Subcutaneous adipose tissue (tissue), 4 donors: ENCODE measurements around the gene CSH2. TPM values are rescaled to one million over a fixed set of nuclear protein-coding genes. Genes with fewer than 3 reads are reported as not detected.

ENCODE experiments used
- CTCF ChIP-seq: fragments of 450-650 bp; IDR thresholded peaks from one replicate; pipeline ENCODE4 v1.5.1; 2016; ENCODE audit warnings: low read depth, mild to moderate bottlenecking, control low read depth, antibody characterized with exemption, moderate library complexity
- total RNA-seq, 4 donors: library from RNA; depleted of rRNA; stranded (reverse); fragments of >200 nt; gene quantifications; one replicate each; pipeline ENCODE4 v1.1.0, GENCODE V29; 2016

Gene CSH2
- total RNA-seq, 4 donors from 2014 or later = not detected

DNA sequence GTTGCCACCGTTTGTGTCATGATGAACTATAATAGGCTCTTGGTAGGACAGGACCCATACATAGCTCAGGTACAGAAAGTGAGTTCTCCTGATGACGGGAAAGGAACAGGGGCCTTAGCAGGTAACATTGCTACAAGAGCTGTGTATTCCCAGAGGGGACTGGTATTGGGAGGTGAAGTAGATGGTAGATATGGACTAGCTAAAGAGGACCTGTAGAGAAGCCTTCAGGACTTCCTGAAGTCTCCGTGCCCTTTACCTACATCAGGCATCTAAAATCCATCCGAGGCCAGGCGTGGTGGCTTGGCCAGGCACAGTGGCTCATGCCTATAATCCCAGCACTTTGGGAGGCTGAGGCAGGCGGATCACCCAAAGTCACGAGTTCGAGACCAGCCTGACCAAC, 18.3 kb downstream of the CSH2 start:
- TF ChIP-seq CTCF = no peak

DNA sequence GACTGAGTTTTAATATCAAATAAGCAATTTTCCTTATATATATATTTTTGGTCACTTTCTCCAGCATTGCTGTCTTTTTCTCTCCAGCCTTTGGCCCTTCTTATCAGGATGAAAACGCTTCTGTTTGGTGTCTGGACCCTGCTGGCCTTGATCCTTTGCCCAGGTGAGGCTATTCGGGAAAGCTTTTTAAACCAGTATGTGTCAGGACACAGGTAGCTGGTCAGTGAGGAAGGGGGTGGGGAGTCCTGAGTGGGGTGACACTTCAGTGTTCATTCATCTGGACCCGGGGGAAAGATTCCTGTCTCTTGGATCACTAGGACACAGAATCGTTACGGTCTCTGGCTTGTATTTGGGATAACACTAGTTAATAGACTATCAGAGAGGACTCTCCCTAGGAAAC, 18.8 kb downstream of the CSH2 start:
- no peak for TF ChIP-seq CTCF

GRCh38 chr17:63853260-63853659, 20.2 kb downstream of the CSH2 start:
- TF ChIP-seq CTCF = no peak

- TF ChIP-seq CTCF = no peak
Observed at GRCh38 chr17:63850401-63850800, 23.1 kb downstream of the CSH2 start.

GRCh38 chr17:63848834-63849689, 24.4 kb downstream of the CSH2 start:
- TF ChIP-seq CTCF = no peak

- TF ChIP-seq CTCF = no peak
Observed at GRCh38 chr17:63847525-63848249, 25.8 kb downstream of the CSH2 start.

DNA sequence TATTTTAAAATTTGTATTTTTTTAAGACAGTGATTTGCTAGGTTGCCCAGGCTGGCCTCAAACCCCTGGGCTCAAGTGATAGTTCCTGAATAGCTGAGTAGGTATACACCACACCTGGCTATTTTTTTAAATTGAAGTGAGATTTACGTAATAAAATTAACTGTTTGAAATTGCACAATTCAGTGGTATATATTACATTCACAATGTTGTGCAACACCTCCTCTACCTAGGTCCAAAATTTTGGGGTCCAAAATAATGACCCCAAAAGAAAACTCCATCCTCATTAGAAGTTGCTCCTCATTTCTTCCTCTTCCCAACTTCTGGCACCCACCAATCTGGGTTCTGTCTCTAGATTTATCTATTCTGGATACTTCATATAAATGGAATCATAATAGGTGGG, 28.0 kb downstream of the CSH2 start:
- TF ChIP-seq CTCF = no peak
